ENCODE measurements around the gene ACAT2. TPM values are rescaled to one million over a fixed set of nuclear protein-coding genes. Genes with fewer than 3 reads are reported as not detected.

The ACAT2 gene
- total RNA-seq, 1 experiment from 2014 or later: 156 TPM

GRCh38 chr6:159714404-159714803, 47.4 kb upstream of the ACAT2 start:
- Mint-ChIP-seq H3K4me3 (no peak overlapping the region), H3K4me1 (peaks cover 0 to 5% of the 10 kb centered on the region in 2 experiments; a peak in 1 of 4 replicates), H3K36me3 (ENCODE audit: insufficient read depth in 1 of 3, low read depth in 3 of 3) (no peaks in the 10 kb centered on the region), H3K27me3 (ENCODE audit: low read depth) (no peaks in the 10 kb centered on the region), H3K9me3 (peaks cover 0 to 4% of the 10 kb centered on the region in 2 experiments; a peak in 4 of 5 replicates), H3K27ac (no peak overlapping the region)
- TF ChIP-seq, protein P1, sequence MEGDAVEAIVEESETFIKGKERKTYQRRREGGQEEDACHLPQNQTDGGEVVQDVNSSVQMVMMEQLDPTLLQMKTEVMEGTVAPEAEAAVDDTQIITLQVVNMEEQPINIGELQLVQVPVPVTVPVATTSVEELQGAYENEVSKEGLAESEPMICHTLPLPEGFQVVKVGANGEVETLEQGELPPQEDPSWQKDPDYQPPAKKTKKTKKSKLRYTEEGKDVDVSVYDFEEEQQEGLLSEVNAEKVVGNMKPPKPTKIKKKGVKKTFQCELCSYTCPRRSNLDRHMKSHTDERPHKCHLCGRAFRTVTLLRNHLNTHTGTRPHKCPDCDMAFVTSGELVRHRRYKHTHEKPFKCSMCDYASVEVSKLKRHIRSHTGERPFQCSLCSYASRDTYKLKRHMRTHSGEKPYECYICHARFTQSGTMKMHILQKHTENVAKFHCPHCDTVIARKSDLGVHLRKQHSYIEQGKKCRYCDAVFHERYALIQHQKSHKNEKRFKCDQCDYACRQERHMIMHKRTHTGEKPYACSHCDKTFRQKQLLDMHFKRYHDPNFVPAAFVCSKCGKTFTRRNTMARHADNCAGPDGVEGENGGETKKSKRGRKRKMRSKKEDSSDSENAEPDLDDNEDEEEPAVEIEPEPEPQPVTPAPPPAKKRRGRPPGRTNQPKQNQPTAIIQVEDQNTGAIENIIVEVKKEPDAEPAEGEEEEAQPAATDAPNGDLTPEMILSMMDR (conservative IDR thresholded peaks at IDR 0.05): no peak
- H2BK15ac ChIP-seq (ENCODE audit: low read depth, low read length): no peak overlapping the region
- H2AK5ac ChIP-seq (ENCODE audit: insufficient read length, low read length): no peak overlapping the region
- H3K9ac ChIP-seq (ENCODE audit: extremely low read depth, insufficient read length, low read length): no peak overlapping the region
- H3K4me2 ChIP-seq (ENCODE audit: insufficient read depth, insufficient read length, low read length): no peak overlapping the region
- H2BK20ac ChIP-seq (ENCODE audit: low read depth, low read length, poor library complexity, severe bottlenecking): no peak overlapping the region
- H2BK120ac ChIP-seq (ENCODE audit: low read depth, low read length, poor library complexity, severe bottlenecking): no peak overlapping the region
- no peak overlapping the region for H2BK12ac ChIP-seq (ENCODE audit: insufficient read length, low read depth, low read length)
- H3T11ph ChIP-seq (ENCODE audit: low read length): no peak overlapping the region
- H3K79me1 ChIP-seq (ENCODE audit: insufficient read depth, low read depth, low read length, poor library complexity, severe bottlenecking): no peaks in the 10 kb centered on the region
- whole genome bisulfite sequencing (ENCODE audit: extremely low coverage, insufficient read length, low lambda C conversion rate): no CpG with 5 or more reads among the region's 5 CpGs
- H3K27me3 ChIP-seq (ENCODE audit: insufficient read depth, low read length): no peaks in the 10 kb centered on the region
- H4K5ac ChIP-seq (ENCODE audit: insufficient read length, low read depth, low read length): no peak overlapping the region
- H3K27ac ChIP-seq (ENCODE audit: insufficient read length, low read depth, low read length): no peak overlapping the region
- H3K14ac ChIP-seq (ENCODE audit: insufficient read depth, low read length): no peak overlapping the region
- no peak for DNase-seq
- no peaks in the 10 kb centered on the region for H3K9me3 ChIP-seq (ENCODE audit: control insufficient read depth, low read depth, low read length)
- H3K4ac ChIP-seq (ENCODE audit: low read depth, low read length): no peak overlapping the region
- H4K91ac ChIP-seq (ENCODE audit: insufficient read length, low read depth, low read length): no peak overlapping the region
- H3K23ac ChIP-seq (ENCODE audit: insufficient read length, low read depth, low read length): no peak overlapping the region
- H2BK5ac ChIP-seq (ENCODE audit: insufficient read length, low read length): no peak overlapping the region
- H3K56ac ChIP-seq (ENCODE audit: insufficient read length, low read depth, low read length): no peak overlapping the region
- no peaks in the 10 kb centered on the region for H4K20me1 ChIP-seq (ENCODE audit: control insufficient read depth, insufficient read depth, insufficient read length)
- H3K79me2 ChIP-seq (ENCODE audit: insufficient read depth, low read length): no peaks in the 10 kb centered on the region; the same call in 1 of the 2 replicates
- H3K18ac ChIP-seq (ENCODE audit: insufficient read length, low read depth, low read length): no peak overlapping the region
- H3K23me2 ChIP-seq (ENCODE audit: insufficient read length, low read depth, low read length, poor library complexity, severe bottlenecking): no peaks in the 10 kb centered on the region
- no peak overlapping the region for H2AFZ ChIP-seq (ENCODE audit: low read length)
- no peaks in the 10 kb centered on the region for H3K4me1 ChIP-seq (ENCODE audit: insufficient read depth, low read length)
- no peak overlapping the region for H4K8ac ChIP-seq (replicated peaks; ENCODE audit: insufficient read length, low read depth, low read length)

Measured in H9 (cell line).